Measurements from ENCODE around the gene SAMD4B.

DNA sequence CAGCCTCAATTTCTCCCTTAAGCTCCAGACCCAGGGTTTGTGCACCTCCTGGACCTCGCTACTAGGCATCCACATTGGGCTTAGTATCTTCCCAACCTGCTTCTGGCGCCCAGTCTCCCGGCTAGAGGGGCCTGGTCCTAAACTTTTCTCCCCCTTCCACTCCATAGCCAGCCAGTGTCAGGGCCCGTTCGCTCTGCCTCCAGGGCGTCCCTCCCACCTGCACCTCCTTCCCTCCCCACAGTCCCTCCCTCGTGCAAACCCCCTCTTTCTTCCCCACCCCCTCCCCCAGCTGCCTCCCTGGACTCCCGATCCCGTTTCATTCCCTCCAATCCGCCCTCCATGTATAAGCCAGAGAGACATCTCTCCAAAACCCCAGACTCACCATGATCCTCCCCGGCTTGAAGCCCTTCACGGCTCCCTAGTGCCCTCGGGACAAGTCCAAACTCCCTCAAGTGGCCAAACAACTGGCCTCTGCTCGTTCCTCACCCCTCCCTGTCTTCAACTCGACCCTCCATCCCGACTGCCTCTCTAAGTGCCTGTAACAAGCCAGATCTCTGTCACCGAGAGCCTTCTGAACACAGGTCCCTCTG is 997 bp upstream of the SAMD4B start:
- TF ChIP-seq, protein P1, sequence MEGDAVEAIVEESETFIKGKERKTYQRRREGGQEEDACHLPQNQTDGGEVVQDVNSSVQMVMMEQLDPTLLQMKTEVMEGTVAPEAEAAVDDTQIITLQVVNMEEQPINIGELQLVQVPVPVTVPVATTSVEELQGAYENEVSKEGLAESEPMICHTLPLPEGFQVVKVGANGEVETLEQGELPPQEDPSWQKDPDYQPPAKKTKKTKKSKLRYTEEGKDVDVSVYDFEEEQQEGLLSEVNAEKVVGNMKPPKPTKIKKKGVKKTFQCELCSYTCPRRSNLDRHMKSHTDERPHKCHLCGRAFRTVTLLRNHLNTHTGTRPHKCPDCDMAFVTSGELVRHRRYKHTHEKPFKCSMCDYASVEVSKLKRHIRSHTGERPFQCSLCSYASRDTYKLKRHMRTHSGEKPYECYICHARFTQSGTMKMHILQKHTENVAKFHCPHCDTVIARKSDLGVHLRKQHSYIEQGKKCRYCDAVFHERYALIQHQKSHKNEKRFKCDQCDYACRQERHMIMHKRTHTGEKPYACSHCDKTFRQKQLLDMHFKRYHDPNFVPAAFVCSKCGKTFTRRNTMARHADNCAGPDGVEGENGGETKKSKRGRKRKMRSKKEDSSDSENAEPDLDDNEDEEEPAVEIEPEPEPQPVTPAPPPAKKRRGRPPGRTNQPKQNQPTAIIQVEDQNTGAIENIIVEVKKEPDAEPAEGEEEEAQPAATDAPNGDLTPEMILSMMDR (IDR thresholded peaks at IDR 0.05): no peak
- TF ChIP-seq POLR2A (IDR thresholded peaks at IDR 0.05) (no peak), EP300 (IDR thresholded peaks at IDR 0.05) (no peak)
